GM21576 (cell line): ENCODE data around the gene CTNNA2.

Source experiments
- ATAC-seq: cut with Tn5 transposase; IDR thresholded peaks from one replicate; pipeline ENCODE4 v1.9.1; 2021; ENCODE audit warnings: mild to moderate bottlenecking, moderate library complexity; ENCODE audit not compliant: unreplicated experiment

Gene CTNNA2

GRCh38 chr2:80255918-80256781 lies 743.3 kb downstream of the CTNNA2 start:
- no peak for ATAC-seq

- no peak for ATAC-seq
Observed at GRCh38 chr2:80256782-80257167, 743.9 kb downstream of the CTNNA2 start.

- ATAC-seq = no peak
Observed at GRCh38 chr2:80257450-80257849, 744.6 kb downstream of the CTNNA2 start.

GRCh38 chr2:80258341-80258740 lies 745.5 kb downstream of the CTNNA2 start:
- ATAC-seq = no peak

GRCh38 chr2:80258793-80259192 lies 745.9 kb downstream of the CTNNA2 start:
- no peak for ATAC-seq

- no peak for ATAC-seq
Observed at GRCh38 chr2:80259292-80259691, 746.4 kb downstream of the CTNNA2 start.

- no peak for ATAC-seq
Observed at GRCh38 chr2:80266231-80266630, 753.4 kb downstream of the CTNNA2 start.

- ATAC-seq = no peak
Observed at GRCh38 chr2:80269806-80270205, 757.0 kb downstream of the CTNNA2 start.

GRCh38 chr2:80280598-80280997 lies 767.7 kb downstream of the CTNNA2 start:
- no peak for ATAC-seq

- no peak for ATAC-seq
Observed at GRCh38 chr2:80281049-80281448, 768.2 kb downstream of the CTNNA2 start.

GRCh38 chr2:80288576-80288975 lies 775.7 kb downstream of the CTNNA2 start:
- no peak for ATAC-seq

GRCh38 chr2:80291656-80292055 lies 778.8 kb downstream of the CTNNA2 start:
- no peak for ATAC-seq

- ATAC-seq = no peak
Observed at GRCh38 chr2:80292474-80292873, 779.6 kb downstream of the CTNNA2 start.

GRCh38 chr2:80293039-80293438 lies 780.2 kb downstream of the CTNNA2 start:
- ATAC-seq = no peak

GRCh38 chr2:80298954-80299353 lies 786.1 kb downstream of the CTNNA2 start:
- ATAC-seq = no peak

GRCh38 chr2:80299661-80300060 lies 786.8 kb downstream of the CTNNA2 start:
- ATAC-seq = no peak

- ATAC-seq = no peak
Observed at GRCh38 chr2:80300346-80300745, 787.5 kb downstream of the CTNNA2 start.

- ATAC-seq = no peak
Observed at GRCh38 chr2:80300954-80301353, 788.1 kb downstream of the CTNNA2 start.

GRCh38 chr2:80302001-80302313 lies 789.1 kb downstream of the CTNNA2 start:
- ATAC-seq = no peak

- ATAC-seq = no peak
Observed at GRCh38 chr2:80302314-80303005, 789.6 kb downstream of the CTNNA2 start.

GRCh38 chr2:80303006-80303908 lies 790.4 kb downstream of the CTNNA2 start:
- no peak for ATAC-seq
